ENCODE data around the gene CNTFR.

DNA sequence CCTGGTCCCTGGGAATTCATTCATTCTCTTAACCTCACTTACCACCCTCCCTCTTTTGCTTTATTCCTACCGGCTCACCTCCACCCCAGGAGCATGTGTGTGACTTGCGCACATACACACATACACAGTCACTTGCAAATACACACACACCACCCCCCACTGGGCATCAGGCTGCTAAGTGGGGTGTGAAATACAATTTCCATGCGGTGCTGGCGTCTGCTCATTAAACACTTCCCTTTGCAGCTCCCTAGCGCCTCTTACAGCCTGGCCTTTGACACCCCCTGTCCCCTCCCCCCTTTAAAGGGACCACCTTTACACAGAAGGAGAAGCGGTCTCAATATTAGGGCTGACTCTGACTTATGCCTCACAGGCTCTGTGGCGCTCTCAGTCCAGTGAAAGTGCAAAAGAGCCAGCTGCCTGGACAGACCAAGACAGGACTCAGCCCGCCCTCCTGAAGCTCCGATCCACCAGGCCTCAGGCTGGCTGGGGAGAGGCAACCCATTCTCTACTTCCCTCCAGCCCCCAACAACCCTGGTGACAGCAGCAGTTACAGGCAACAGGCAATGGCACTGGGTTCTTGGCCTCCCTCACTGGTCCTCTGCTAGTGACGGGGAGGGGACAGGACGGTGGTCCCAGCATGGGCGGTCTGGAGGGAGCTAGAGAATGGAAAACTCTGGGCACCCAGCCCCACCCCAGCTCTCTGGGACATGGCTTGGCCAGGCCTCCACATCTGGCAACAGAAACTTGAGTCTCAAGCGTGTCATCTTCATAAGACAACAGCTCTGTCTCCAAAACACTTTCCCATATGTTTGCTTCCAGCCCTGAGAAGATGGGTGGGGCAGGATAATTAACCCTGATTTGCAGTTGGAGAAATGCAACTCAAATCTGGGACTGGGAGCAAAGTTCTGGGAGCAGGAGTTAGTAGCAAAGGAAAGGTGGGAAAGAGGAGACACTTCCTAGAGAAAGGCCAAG is 78.7 kb downstream of the CNTFR start:
- TF ChIP-seq, protein P1, sequence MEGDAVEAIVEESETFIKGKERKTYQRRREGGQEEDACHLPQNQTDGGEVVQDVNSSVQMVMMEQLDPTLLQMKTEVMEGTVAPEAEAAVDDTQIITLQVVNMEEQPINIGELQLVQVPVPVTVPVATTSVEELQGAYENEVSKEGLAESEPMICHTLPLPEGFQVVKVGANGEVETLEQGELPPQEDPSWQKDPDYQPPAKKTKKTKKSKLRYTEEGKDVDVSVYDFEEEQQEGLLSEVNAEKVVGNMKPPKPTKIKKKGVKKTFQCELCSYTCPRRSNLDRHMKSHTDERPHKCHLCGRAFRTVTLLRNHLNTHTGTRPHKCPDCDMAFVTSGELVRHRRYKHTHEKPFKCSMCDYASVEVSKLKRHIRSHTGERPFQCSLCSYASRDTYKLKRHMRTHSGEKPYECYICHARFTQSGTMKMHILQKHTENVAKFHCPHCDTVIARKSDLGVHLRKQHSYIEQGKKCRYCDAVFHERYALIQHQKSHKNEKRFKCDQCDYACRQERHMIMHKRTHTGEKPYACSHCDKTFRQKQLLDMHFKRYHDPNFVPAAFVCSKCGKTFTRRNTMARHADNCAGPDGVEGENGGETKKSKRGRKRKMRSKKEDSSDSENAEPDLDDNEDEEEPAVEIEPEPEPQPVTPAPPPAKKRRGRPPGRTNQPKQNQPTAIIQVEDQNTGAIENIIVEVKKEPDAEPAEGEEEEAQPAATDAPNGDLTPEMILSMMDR (IDR thresholded peaks at IDR 0.05; ENCODE audit: insufficient read depth, low read length), result no peak
- TF ChIP-seq POLR2AphosphoS5 (IDR thresholded peaks at IDR 0.05; ENCODE audit: low read depth), result no peak
- TF ChIP-seq, protein P2, sequence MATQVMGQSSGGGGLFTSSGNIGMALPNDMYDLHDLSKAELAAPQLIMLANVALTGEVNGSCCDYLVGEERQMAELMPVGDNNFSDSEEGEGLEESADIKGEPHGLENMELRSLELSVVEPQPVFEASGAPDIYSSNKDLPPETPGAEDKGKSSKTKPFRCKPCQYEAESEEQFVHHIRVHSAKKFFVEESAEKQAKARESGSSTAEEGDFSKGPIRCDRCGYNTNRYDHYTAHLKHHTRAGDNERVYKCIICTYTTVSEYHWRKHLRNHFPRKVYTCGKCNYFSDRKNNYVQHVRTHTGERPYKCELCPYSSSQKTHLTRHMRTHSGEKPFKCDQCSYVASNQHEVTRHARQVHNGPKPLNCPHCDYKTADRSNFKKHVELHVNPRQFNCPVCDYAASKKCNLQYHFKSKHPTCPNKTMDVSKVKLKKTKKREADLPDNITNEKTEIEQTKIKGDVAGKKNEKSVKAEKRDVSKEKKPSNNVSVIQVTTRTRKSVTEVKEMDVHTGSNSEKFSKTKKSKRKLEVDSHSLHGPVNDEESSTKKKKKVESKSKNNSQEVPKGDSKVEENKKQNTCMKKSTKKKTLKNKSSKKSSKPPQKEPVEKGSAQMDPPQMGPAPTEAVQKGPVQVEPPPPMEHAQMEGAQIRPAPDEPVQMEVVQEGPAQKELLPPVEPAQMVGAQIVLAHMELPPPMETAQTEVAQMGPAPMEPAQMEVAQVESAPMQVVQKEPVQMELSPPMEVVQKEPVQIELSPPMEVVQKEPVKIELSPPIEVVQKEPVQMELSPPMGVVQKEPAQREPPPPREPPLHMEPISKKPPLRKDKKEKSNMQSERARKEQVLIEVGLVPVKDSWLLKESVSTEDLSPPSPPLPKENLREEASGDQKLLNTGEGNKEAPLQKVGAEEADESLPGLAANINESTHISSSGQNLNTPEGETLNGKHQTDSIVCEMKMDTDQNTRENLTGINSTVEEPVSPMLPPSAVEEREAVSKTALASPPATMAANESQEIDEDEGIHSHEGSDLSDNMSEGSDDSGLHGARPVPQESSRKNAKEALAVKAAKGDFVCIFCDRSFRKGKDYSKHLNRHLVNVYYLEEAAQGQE (IDR thresholded peaks at IDR 0.05; ENCODE audit: insufficient replicate concordance, low read depth), result no peak
